ENCODE data around the gene PI16.
A peak's percentile ranks its signal among the peaks of the same experiment; 100 is the strongest.

The PI16 gene, protein sequence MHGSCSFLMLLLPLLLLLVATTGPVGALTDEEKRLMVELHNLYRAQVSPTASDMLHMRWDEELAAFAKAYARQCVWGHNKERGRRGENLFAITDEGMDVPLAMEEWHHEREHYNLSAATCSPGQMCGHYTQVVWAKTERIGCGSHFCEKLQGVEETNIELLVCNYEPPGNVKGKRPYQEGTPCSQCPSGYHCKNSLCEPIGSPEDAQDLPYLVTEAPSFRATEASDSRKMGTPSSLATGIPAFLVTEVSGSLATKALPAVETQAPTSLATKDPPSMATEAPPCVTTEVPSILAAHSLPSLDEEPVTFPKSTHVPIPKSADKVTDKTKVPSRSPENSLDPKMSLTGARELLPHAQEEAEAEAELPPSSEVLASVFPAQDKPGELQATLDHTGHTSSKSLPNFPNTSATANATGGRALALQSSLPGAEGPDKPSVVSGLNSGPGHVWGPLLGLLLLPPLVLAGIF

DNA sequence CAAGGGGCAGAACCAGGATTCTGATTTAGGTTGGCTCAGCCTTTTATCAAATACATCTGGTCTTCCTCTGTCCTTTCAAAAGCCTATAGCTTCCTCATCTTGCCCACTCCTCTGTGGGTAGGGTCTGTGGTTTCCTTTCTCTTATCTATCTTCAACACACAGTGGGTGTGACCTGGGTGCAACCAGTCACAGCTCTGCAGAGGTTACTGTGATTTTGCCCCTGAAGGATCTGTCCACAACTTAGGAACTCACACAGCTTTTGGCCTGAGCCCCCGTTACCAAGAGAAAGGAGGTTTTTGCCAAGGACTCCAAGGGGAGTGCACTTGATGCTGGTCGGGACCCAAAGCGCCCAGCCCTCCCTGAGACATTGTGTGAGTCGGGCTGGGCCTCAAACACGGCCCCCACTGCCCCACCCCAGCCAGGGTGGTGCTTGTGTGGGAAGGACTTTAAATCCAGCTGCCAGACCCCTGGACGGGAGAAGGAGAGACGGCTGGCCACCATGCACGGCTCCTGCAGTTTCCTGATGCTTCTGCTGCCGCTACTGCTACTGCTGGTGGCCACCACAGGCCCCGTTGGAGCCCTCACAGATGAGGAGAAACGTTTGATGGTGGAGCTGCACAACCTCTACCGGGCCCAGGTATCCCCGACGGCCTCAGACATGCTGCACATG, at the start of gene PI16:
TSS of gene PI16 (plus strand) at position 477 of the 670 bp plus-strand sequence. CDS start at position 500, 23 bp downstream.
- DNase-seq (ENCODE audit: low read depth, low spot score): no peak

DNA sequence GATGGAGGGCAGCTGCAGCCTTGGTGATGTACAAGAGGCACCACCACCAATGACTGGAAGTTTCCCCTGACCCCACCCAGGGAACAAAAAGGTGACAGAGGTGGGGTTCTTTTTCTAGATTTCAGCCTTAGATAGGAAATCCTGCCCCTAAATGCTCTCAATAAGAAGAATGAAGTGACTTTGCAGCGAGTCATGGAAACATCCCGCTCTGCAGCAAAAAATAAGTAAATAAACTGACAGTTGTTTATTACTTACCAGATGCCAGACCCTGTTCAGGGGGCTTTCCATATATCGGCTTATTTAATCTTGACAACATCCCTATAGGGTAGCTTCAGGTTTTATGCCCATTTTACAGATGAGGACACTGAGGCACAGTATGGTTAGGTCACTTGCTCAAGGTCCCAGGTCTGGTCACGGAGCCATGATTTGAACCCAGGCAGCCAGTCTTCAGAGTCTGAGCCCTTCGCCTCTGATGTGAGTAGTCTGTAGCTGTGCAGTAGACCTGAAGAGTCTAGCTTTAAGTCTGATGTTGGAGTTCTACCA, 49.6 kb upstream of the PI16 start:
- no peak for DNase-seq (ENCODE audit: low read depth, low spot score)

DNA sequence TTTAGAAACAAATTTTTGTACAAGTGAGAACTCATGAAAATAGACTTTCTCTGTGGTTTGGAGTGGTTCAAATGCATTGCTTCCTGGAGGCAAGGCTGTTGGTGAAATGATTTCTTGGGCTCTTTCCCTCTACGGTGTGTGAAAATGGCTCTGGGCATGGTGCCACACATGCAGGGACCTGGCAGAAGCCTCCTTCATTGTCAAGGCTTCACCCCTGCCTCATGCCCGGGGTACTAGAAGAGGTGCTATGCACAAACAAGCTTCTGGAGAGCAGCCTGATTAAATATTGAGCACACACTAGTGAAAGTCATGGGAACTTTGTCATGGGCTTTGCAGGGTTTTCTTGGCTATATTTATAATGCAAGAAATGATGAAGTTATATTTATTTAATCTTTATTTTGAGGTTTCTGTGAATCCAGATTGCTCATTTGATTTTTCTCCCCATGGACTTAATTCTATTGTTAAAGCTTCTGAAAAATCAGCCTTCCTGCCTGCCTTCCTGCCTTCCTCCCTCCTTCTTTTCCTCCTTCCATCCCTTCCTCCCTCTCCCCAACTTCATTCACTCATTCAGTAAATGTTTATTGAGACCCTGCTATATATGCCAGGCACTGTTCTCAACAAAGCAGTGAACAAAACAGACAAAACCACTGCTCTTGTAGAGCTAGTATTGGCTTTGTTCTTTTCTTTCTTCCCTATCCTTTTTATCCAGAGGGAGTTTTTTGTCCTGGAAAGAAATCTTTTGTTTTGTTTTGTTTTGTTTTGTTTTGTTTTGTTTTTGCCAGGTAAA, 47.8 kb upstream of the PI16 start:
- DNase-seq (ENCODE audit: low read depth, low spot score): no peak

DNA sequence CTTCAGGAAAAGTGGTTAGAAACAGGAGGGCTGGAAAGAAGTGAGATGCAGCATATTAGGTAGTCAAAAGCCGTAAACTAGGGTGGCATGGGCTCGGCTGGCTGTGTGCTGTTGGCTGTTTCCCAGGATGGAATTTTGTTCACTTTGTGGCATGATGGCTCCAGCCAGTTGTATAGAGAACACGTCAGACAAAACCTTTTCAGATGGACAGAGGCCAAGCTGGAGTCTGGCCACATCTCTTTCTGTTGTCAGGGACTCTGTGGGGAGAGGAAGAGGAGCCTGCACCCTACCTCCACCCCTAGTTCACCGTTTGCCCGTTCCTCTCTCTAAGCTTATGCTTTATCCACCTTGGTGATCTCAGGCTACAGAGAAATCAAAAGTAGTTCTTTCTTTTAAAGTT, 46.8 kb upstream of the PI16 start:
- no peak for DNase-seq (ENCODE audit: low read depth, low spot score)

DNA sequence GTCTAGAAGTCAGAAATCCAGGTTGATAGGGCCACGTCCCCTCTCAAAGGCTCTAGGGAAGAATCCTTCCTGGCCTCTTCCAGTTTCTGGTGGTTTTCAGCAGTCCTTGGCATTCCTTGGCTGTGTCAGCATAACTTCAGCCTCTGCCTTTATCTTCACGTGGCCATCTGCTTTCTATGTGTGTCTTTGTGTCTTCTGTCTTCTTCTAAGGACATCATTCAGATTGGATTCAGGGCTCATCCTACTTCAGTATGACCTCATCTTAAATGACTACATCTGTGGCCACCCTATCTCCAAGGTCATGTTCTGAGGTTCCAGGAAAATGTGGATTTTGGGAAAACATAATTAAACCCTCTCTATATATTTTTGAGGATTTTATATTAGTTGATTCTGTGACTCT, 45.8 kb upstream of the PI16 start:
- DNase-seq (ENCODE audit: low read depth, low spot score): no peak

DNA sequence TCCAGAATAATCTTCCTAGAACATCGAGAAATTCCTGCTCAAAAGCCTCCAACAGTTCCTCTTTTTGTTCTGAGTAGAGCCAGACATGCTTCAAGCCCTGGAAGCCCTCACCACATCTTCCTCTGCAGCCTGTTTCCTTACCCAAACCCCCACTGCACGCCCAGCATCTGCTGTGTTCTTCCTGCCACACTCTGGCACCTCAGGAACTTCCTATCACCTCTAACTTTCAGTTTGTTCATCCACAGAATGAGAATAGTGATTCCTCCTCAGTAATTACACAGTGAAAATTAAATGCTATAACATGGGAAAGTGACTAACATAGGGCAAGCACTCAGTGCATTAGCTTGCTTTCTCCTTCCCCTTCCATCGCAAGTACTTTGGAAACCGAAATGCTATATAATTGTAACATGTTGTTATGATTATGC, 42.5 kb upstream of the PI16 start:
- DNase-seq (ENCODE audit: low read depth, low spot score): no peak

DNA sequence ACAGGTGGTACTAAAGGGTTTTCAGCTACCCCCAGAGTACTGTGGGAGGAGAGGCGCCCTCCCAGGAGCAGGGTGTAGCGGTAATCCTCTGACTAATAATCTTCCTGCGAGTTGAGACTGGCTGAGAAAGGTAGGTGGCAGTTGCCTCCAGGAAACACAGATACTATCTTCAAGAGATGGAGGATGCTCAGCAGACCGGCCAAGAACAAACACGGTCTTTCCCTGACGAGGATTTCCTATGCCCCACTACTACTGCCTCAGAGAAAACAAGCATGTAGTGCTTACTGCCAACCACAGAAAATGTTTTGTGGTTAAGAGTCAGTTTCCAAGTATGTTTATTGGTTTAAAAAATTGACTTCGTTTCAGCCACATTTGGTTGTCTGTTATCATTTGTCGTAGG, 42.0 kb upstream of the PI16 start:
- peak; percentile 57 for DNase-seq (ENCODE audit: low read depth, low spot score)

DNA sequence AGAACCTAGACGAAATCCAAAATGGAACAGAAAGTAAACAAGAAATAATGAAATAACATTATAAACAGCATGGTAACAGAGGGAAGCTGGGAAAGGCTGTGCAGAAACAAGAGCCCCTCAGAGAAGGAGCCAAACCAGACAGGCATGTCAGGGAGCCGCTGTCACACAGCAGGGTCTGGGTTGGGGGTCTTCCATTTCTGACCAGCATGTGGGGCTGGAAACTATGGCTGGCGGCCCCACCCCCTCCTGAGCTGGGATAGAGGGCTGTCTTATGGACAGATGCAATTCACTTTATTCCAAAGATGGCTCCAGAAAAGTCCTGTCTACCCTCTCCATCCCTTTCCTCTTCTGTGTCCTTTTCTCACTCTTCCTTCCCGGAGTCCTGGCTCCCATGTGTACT, 41.5 kb upstream of the PI16 start:
- no peak for DNase-seq (ENCODE audit: low read depth, low spot score)

DNA sequence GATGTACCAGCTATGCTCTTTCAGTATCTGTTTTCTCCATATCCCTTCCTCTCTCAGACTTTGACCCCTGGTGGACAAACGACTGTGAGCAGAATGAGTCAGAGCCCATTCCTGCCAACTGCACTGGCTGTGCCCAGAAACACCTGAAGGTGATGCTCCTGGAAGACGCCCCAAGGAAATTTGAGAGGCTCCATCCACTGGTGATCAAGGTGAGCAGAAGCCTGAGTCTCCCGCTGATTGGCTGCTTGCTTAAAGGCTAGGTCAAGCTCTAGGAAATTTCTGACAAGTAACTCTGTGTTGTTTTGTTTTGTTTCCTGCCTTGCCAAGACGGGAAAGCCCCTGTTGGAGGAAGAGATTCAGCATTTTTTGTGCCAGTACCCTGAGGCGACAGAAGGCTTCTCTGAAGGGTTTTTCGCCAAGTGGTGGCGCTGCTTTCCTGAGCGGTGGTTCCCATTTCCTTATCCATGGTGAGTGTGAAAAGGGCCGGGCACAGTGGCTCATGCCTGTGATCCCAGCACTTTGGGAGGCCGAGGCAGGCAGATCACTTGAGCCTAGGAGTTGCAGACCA, 40.2 kb upstream of the PI16 start:
- DNase-seq (ENCODE audit: low read depth, low spot score): no peak

DNA sequence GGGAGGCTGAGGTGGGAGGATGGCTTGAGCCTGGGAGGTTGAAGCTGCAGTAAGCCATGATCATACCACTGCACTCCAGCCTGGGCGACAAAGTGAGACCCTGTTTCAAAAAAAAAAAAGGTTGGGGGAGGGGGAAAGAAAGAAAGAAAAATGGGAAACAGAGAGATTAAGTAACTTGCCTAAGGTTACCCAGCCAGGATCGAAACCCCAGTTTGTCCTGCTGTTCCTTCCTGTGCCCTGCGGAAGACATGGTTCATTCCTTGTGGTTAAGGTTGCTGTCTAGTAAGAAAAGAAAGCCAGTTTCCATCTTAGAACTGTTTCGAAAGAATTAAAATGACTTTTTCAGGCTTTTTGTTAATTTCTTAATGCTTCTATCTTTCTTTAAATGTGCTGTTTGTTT, 38.9 kb upstream of the PI16 start:
- DNase-seq (ENCODE audit: low read depth, low spot score): no peak

DNA sequence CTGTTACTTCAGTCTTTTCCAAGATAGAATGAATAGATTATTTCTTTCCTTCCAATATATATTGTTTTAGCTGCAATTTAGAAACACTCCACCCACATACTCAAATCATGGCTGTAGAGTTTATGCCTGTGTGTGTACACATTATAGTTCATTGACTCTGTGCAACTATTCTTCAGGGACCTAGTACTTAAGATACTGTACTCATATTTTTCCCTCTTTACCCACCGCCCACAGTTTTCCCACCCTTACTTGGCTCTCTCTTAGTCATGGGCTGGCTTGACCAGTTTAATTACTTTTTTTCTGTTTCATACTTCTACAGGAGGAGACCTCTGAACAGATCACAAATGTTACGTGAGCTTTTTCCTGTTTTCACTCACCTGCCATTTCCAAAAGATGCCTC, 38.4 kb upstream of the PI16 start:
- no peak for DNase-seq (ENCODE audit: low read depth, low spot score)

DNA sequence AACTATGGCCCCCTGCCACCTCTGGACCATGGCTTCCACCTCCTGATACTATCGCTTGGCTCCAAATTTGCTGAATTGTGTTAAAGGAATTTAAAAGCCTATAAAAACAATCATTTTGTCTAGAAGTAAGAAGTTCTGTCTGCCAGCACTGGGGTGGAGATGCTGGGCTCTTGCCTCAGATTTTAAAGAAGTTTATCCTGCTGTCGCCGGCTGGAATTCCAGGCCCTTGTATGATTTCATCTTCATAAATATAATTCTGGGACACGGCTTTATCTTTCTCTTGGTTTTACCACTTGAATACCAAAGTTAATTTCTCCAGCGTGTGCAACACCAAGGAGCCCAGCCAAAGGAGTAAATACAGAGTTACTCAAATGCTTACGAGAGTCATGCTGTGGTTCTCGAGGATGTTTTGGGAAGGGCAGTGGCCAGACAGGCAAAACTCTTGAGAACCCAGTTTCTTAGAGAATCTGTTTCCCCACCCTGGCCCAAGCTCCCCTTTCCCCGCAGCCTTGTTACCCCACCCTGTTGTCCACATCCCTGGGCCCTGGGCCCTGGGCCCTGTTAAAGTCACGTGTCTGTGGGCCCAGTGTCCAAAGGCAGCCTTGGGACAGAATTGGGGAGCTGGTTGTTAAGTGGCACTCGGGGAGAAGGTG, 36.9 kb upstream of the PI16 start:
- DNase-seq (ENCODE audit: low read depth, low spot score): no peak

DNA sequence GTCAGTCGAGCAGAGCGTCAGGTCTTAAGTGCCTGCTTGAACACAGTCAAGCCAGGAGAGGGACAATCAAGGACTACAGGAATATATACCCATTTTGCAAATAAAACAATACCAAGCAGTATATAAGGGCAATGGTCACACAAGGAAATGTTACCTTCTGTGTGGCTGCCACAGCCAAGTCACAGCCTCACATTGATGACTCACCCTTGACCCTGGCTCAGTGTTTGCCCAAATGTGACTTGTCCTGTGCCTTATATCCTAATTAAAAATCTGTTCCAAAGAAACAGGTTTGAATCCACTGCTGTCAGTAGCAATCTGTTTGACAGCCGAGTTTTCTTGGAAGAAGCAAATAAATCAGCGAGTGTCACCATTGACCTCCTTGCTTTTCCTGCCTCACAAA, 34.5 kb upstream of the PI16 start:
- DNase-seq (ENCODE audit: low read depth, low spot score): no peak

DNA sequence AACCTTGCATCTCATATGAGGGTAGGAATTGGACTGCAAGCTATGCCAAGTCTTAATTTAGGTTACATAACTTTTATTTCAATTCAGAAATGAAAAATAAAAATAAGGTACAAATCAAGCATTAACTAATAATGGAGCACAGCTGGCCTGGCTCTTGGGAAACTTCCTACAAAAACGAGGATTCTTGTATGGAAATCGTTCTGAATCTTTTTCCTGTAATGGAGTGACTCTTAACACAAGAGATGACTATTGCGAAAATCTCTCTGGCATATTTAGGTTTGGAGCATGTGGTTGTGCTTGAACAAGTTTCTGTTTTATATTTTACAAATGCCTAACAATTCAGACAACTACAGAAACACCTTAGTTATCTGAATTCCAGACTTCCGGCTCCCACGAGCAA, 34.0 kb upstream of the PI16 start:
- DNase-seq (ENCODE audit: low read depth, low spot score): no peak

DNA sequence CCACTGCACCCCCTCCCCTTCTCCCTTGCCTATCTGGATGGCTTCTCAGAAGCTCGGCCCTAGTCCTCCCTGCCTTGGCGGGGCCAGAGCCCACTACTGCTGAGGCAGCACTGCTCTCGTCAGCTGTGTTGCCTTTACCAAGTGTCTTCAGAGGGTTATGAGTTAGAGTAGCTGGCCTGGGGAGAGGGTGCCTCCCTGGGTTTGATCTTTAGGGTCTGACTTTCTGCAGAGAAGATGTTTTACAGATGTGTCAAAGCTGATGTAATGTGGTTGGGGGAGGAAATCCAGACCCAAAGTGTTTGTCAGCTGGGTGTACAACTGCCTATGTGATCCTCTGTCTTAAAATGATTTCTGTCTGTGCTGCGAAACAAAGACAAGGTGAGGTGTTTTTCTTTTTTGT, 30.4 kb upstream of the PI16 start:
- peak; percentile 77 for DNase-seq (ENCODE audit: low read depth, low spot score)

DNA sequence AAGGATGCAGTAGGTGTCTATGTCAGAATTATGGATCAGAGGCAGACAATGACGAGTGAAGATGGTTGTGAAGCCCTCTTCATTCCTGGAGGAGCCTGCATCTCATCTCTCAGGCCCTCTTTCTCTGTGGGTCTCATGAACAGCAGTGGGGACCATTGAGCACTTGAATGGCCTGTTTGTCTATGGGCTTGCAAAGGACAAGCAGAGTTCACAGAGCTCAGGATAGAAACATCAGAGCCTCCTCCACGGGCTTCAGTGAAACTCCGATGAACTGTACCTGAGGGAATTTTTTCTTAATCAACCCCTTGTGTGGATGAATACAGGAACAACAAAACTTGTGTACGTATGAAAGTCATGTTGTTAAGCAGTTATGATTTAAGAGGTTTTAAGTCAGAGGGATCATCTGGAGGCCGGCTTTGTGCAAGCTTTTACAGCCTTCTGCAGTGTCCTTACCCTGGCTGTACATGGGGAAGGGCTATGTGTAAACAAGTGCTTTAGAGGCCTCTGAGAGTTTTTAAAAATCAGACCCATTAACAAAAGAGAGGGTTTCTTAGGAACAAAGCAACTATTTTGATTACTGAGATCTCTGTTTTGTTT, 29.7 kb upstream of the PI16 start:
- DNase-seq (ENCODE audit: low read depth, low spot score): no peak

DNA sequence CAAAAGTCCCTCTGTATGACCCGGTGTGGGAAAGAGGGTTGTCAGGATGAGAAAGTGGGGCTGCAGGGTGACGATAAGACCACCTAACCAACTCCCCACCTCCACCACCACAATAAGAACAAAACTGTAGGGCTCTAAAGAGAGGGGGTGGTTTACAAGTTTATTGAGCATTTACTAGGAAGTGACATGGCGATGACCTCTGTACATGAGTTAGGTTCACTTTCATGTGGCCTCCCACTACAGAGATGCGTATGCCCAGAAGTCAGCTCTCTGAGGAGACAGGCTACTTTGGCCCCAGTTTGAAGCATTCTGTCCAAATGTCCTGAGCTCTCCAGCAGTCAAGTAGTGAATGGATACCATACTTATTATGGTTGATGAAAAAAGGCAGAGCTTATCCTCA, 28.7 kb upstream of the PI16 start:
- no peak for DNase-seq (ENCODE audit: low read depth, low spot score)

DNA sequence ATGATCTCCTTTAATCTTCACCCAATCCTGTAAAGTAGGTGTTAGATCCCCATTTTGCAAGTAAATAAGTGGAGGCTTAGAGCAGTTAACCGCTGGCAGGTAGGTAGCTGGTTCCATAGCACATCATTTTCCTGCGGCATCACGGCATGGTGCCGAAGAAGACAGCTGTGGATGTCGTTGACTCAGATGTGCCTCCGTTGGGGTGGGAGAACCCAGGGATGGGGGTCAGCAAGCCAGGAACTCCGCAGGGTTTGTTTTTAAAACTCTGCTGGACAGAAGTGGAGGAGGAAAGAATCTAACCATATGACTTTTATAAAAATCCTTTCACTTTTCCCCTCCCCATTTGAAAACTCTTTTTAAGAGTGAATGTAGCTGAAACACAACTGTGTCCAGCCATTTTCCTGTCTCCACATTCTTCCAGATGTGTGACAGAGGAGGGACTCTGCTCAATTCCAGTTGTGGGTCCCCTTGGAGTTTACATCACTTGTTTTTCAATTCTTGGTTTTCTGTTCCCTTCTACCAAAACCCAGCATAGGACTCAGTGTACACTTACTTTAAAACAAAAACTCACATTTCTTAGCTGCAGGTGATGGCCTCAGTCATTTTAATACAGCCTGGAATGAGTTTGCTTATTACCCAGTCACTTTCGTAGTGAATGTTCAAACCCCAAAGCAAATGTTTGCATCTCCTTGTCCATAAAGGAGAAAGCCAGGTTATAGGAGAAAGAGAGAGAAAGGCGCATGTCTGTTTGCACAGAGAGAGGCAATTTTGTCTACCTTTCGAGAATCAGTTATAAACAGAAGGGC, 27.6 kb upstream of the PI16 start:
- DNase-seq (ENCODE audit: low read depth, low spot score): peak; percentile 68

DNA sequence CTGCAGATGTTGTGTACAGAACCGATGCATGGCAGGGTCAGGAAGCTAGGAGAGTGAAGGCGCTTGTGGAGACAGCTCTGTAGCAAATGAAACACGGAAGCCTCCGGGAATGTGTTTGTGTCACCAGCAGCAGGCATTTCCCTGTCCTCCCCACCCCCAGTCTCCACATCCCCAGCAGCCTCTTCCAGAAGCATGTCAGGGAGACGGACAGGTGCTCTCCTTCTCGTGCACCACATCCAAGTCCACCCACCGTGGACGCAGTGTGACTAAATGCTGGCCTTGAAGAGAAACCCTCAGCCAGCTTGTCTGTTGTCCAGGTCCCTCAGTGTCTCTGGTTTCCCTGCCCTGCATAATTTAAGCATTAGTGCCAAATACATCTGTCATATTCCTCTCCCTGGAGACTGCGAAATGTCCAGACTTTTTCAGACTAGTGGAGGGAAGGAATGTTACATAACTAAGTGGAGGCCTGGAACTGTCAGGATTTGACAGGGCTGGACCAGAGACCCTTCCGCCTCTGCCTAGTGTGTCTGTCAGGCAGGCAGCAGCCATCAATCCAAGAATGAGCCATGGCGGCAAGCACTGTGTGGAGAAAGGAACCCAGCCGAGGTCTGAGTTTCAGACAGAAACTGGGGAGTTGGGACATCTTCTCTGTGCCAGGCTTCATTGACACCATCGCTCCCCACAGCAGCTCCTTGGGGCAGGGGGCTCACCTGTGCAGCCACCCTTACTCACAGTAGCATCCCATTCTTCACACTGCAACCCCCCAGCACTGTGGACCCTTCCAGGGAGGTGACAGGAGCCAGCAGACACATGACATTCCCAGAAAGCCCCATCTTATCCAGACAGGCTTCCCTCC, 26.6 kb upstream of the PI16 start:
- DNase-seq (ENCODE audit: low read depth, low spot score): no peak
